ENCODE measurements around the gene PLBD2.

Gene PLBD2

DNA sequence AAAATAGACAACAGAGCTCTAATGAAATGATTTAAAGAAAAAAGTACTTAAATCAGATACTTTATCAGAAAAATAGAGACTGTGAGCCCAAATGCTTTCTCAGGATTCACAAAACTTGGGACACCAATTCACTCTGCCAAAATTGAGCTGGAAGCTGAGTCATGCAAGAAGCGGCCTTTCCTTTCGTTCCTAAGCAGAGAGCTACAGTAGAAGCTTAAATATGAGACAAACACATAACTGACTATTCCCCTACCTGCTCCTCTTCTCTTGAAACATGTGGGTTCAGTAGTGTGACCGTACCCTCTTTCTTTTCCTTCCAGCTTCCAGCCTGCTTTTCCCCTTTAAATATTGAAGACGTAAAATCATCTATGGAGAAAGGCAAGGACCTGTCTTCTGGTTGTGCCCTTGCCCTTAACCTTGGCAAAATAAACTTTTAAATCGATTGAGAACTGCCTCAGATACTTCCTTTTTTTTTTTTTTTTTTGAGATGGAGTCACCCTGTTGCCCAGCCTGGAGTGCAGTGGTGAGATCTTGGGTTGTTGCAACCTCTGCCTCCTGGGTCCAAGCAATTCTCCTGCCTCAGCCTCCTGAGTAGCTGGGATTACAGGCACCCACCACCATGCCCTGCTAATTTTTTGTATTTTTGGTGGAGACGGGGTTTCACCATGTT, 49.7 kb downstream of the PLBD2 start:
- Histone ChIP-seq H3K4me2 (ENCODE audit: low read depth, low read length, poor library complexity, severe bottlenecking) (no peak overlapping the region), H3F3A (ENCODE audit: insufficient read depth) (no peaks in the 10 kb centered on the region), H3K9ac (ENCODE audit: low read length) (no peak overlapping the region), H3K4me3 (ENCODE audit: insufficient read depth, low read length, poor library complexity, severe bottlenecking) (no peak overlapping the region), H3K27ac (ENCODE audit: low read depth, low read length) (no peak overlapping the region), H4K20me1 (ENCODE audit: low read depth, low read length) (no peaks in the 10 kb centered on the region), H2AFZ (ENCODE audit: low read depth, low read length, severe bottlenecking) (no peak overlapping the region), H3K9me2 (replicated peaks; ENCODE audit: insufficient read depth, low read length) (no peaks in the 10 kb centered on the region), H3K36me3 (ENCODE audit: low read length) (no peaks in the 10 kb centered on the region), H3K79me2 (ENCODE audit: insufficient read depth, low read length) (no peaks in the 10 kb centered on the region), H3K9me3 (ENCODE audit: insufficient read depth, low read length) (no peaks in the 10 kb centered on the region), H3K27me3 (ENCODE audit: low read length) (no peaks in the 10 kb centered on the region)
- TF ChIP-seq EZH2phosphoT487 (conservative IDR thresholded peaks at IDR 0.05; ENCODE audit: low read length) = no peak
- TF ChIP-seq, protein P1, sequence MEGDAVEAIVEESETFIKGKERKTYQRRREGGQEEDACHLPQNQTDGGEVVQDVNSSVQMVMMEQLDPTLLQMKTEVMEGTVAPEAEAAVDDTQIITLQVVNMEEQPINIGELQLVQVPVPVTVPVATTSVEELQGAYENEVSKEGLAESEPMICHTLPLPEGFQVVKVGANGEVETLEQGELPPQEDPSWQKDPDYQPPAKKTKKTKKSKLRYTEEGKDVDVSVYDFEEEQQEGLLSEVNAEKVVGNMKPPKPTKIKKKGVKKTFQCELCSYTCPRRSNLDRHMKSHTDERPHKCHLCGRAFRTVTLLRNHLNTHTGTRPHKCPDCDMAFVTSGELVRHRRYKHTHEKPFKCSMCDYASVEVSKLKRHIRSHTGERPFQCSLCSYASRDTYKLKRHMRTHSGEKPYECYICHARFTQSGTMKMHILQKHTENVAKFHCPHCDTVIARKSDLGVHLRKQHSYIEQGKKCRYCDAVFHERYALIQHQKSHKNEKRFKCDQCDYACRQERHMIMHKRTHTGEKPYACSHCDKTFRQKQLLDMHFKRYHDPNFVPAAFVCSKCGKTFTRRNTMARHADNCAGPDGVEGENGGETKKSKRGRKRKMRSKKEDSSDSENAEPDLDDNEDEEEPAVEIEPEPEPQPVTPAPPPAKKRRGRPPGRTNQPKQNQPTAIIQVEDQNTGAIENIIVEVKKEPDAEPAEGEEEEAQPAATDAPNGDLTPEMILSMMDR (IDR thresholded peaks at IDR 0.05; ENCODE audit: insufficient read depth, low read length, poor library complexity, severe bottlenecking) = no peak

DNA sequence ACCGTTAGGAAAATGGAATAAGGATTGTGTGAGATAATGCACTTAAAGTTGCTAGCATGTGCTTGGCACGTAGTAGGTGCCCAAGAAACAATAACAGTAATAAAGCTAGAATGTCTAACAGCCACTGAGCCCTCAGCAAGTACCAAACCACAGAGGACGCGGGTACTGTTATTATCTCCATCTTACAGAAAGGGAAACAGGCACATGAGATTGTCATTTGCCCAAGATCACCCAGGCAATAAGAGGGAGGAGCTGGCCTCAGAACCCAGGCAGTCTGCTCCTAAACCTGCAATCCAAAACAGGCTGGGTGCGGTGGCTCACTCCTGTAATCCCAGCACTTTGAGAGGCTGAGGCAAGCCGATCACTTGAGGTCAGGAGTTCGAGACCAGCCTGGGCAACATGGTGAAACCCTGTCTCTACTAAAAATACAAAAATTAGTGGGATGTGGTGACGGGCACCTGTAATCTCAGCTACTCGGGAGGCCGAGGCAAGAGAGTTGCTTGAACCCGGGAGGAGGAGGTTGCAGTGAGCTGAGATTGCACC, 50.4 kb downstream of the PLBD2 start:
- no peaks in the 10 kb centered on the region for H3K9me2 ChIP-seq (replicated peaks; ENCODE audit: insufficient read depth, low read length)
- H3K27me3 ChIP-seq (ENCODE audit: low read length) = no peaks in the 10 kb centered on the region
- no peak overlapping the region for H2AFZ ChIP-seq (ENCODE audit: low read depth, low read length, severe bottlenecking)
- H3F3A ChIP-seq (ENCODE audit: insufficient read depth) = no peaks in the 10 kb centered on the region
- H3K36me3 ChIP-seq (ENCODE audit: low read length) = no peaks in the 10 kb centered on the region
- H3K79me2 ChIP-seq (ENCODE audit: insufficient read depth, low read length) = no peaks in the 10 kb centered on the region
- H3K4me3 ChIP-seq (ENCODE audit: insufficient read depth, low read length, poor library complexity, severe bottlenecking) = no peak overlapping the region
- H3K9me3 ChIP-seq (ENCODE audit: insufficient read depth, low read length) = no peaks in the 10 kb centered on the region
- no peak for TF ChIP-seq EZH2phosphoT487 (conservative IDR thresholded peaks at IDR 0.05; ENCODE audit: low read length)
- TF ChIP-seq, protein P1 (IDR thresholded peaks at IDR 0.05; ENCODE audit: insufficient read depth, low read length, poor library complexity, severe bottlenecking) = no peak
- H4K20me1 ChIP-seq (ENCODE audit: low read depth, low read length) = no peaks in the 10 kb centered on the region
- no peak overlapping the region for H3K27ac ChIP-seq (ENCODE audit: low read depth, low read length)
- H3K4me2 ChIP-seq (ENCODE audit: low read depth, low read length, poor library complexity, severe bottlenecking) = no peak overlapping the region
- no peak overlapping the region for H3K9ac ChIP-seq (ENCODE audit: low read length)

DNA sequence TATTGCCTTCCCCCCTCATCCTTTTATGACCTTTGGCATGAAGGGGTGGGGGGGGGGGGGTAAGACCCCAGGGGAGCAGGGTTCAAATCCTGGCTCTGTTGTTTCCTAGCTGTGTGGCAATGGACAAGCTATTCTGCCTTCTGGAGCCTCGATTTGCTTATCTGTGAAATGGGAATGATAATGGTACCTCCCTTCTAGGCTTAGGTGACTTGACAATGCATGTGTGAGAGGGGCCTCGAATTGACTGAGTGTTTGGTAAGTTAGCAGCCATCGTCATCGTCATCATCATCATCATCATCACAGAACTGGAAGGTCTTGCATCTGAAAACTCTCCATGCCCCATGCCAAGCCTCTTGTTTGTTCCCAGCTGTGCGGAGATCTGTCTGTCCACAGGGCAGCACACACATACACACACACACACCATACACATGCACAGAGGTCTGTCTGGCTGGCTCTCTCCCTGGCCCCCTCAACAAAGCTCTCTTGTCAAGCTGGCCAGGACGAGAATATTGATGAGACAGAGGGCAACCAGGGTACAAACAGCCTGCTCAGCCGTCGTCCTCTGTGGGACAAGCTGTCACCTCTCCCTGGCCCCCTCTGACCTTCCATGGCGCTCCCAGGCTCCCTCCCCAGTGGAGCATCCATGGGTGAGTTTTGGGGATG, 51.2 kb downstream of the PLBD2 start:
- Histone ChIP-seq H3K4me2 (ENCODE audit: low read depth, low read length, poor library complexity, severe bottlenecking) (no peak overlapping the region), H3K9me3 (ENCODE audit: insufficient read depth, low read length) (no peaks in the 10 kb centered on the region), H3K79me2 (ENCODE audit: insufficient read depth, low read length) (no peaks in the 10 kb centered on the region), H3K4me3 (ENCODE audit: insufficient read depth, low read length, poor library complexity, severe bottlenecking) (no peak overlapping the region), H3K27me3 (ENCODE audit: low read length) (no peaks in the 10 kb centered on the region), H4K20me1 (ENCODE audit: low read depth, low read length) (no peaks in the 10 kb centered on the region), H3F3A (ENCODE audit: insufficient read depth) (no peaks in the 10 kb centered on the region), H3K27ac (ENCODE audit: low read depth, low read length) (no peak overlapping the region), H3K9ac (ENCODE audit: low read length) (no peak overlapping the region), H3K36me3 (ENCODE audit: low read length) (no peaks in the 10 kb centered on the region), H2AFZ (ENCODE audit: low read depth, low read length, severe bottlenecking) (no peak overlapping the region), H3K9me2 (replicated peaks; ENCODE audit: insufficient read depth, low read length) (no peaks in the 10 kb centered on the region)
- TF ChIP-seq, protein P1 (IDR thresholded peaks at IDR 0.05; ENCODE audit: insufficient read depth, low read length, poor library complexity, severe bottlenecking) = no peak
- no peak for TF ChIP-seq EZH2phosphoT487 (conservative IDR thresholded peaks at IDR 0.05; ENCODE audit: low read length)
